HEK293 (cell line): ENCODE results near the gene DGCR6L.
"Not testable (repeated sequence)": the region's sequence is repeated elsewhere in the genome, so short reads cannot be mapped to it uniquely, and the experiment has no call there.

Experiments used
- CTCF ChIA-PET: fragments of 350-600 bp; formaldehyde crosslinking; extraction: SDS; loops from one replicate; lab custom pipeline; 2021; ENCODE audit warnings: antibody characterized with exemption; lab: Yijun Ruan, JAX
- POLR2A ChIA-PET: fragments of 300-600 bp; formaldehyde crosslinking; extraction: SDS; loops from one replicate; lab custom pipeline; 2020; ENCODE audit warnings: antibody characterized with exemption, inconsistent platforms; lab: Yijun Ruan, JAX
- H3K27ac ChIP-seq: fragments of 200-500 bp; sonication (Bioruptor generic); 2 replicates; pipeline ENCODE4 v1.5.1; 2014; ENCODE audit warnings: low read depth, low read length, control low read depth, inconsistent platforms; ENCODE audit errors: extremely low read depth
- H3K36me3 ChIP-seq, 2 experiments: fragments of 200-500 bp in 1 of 2; sonication (Bioruptor generic) in 1 of 2; 1 replicate in 1 of 2; 2 replicates in 1 of 2; pipeline ENCODE4 v1.5.1; 2014 to 2017; ENCODE audit warnings: inconsistent platforms in 2 of 2, low read length in 2 of 2; ENCODE audit not compliant: control insufficient read depth in 2 of 2, insufficient read depth in 1 of 2
- H3K4me1 ChIP-seq: fragments of 200-500 bp; sonication (Bioruptor generic); 2 replicates; pipeline ENCODE4 v1.5.1; 2014; ENCODE audit warnings: mild to moderate bottlenecking, low read length, inconsistent platforms; ENCODE audit not compliant: control insufficient read depth, insufficient read depth
- H3K4me3 ChIP-seq: 2 replicates; pipeline ENCODE4 v1.5.1; 2011; ENCODE audit warnings: low read depth, mild to moderate bottlenecking, control low read depth, low read length, moderate library complexity
- H3K9me3 ChIP-seq: fragments of 200-500 bp; sonication (Bioruptor generic); 2 replicates; pipeline ENCODE4 v1.5.1; 2014; ENCODE audit warnings: low read depth, low read length, inconsistent platforms; ENCODE audit not compliant: control insufficient read depth, insufficient read depth
- GLIS1 ChIP-seq: fragments of 450-650 bp; formaldehyde crosslinking; IDR thresholded peaks from 2 replicates; pipeline ENCODE4 v1.5.1; 2016; ENCODE audit warnings: missing biosample characterization, missing genetic modification characterization
- KLF9 ChIP-seq: fragments of 450-650 bp; formaldehyde crosslinking; IDR thresholded peaks from 2 replicates; pipeline ENCODE4 v1.5.1; 2016; ENCODE audit warnings: missing biosample characterization, missing genetic modification characterization, low read depth
- TSHZ1 ChIP-seq: fragments of 450-650 bp; formaldehyde crosslinking; IDR thresholded peaks from 2 replicates; pipeline ENCODE4 v1.5.1; 2016; ENCODE audit warnings: missing biosample characterization, missing genetic modification characterization, borderline replicate concordance
- ZBTB10 ChIP-seq: fragments of 450-650 bp; formaldehyde crosslinking; IDR thresholded peaks from 2 replicates; pipeline ENCODE4 v1.5.1; 2016; ENCODE audit warnings: missing biosample characterization, missing genetic modification characterization
- ZBTB26 ChIP-seq: fragments of 450-650 bp; formaldehyde crosslinking; optimal IDR thresholded peaks from 2 replicates; pipeline ENCODE3; 2016; ENCODE audit warnings: missing biosample characterization, mild to moderate bottlenecking, missing genetic modification characterization
- ZNF132 ChIP-seq: fragments of 450-650 bp; formaldehyde crosslinking; IDR thresholded peaks from 2 replicates; pipeline ENCODE4 v1.5.1; 2017; ENCODE audit warnings: missing biosample characterization, missing genetic modification characterization, borderline replicate concordance
- ZNF140 ChIP-seq: fragments of 450-650 bp; formaldehyde crosslinking; IDR thresholded peaks from 2 replicates; pipeline ENCODE4 v1.5.1; 2016; ENCODE audit warnings: missing biosample characterization, missing genetic modification characterization
- ZNF280D ChIP-seq: fragments of 450-650 bp; formaldehyde crosslinking; IDR thresholded peaks from 2 replicates; pipeline ENCODE4 v1.5.1; 2016; ENCODE audit warnings: missing biosample characterization, missing genetic modification characterization
- ZNF391 ChIP-seq: fragments of 450-650 bp; formaldehyde crosslinking; IDR thresholded peaks from 2 replicates; pipeline ENCODE4 v1.5.1; 2016; ENCODE audit warnings: low read depth, missing biosample characterization, missing genetic modification characterization, borderline replicate concordance
- ZNF558 ChIP-seq: fragments of 450-650 bp; formaldehyde crosslinking; IDR thresholded peaks from 2 replicates; pipeline ENCODE4 v1.5.1; 2016; ENCODE audit warnings: missing biosample characterization, missing genetic modification characterization
- ZNF621 ChIP-seq: fragments of 450-650 bp; formaldehyde crosslinking; IDR thresholded peaks from 2 replicates; pipeline ENCODE4 v1.5.1; 2017; ENCODE audit warnings: missing biosample characterization, missing genetic modification characterization
- ZNF645 ChIP-seq: fragments of 450-650 bp; formaldehyde crosslinking; IDR thresholded peaks from 2 replicates; pipeline ENCODE4; 2016; ENCODE audit warnings: missing biosample characterization, missing genetic modification characterization
- ZNF76 ChIP-seq: fragments of 450-650 bp; formaldehyde crosslinking; IDR thresholded peaks from 2 replicates; pipeline ENCODE4; 2016; ENCODE audit warnings: low read depth, missing biosample characterization, missing genetic modification characterization, borderline replicate concordance

Gene DGCR6L

GRCh38 chr22:20281891-20282290 lies 38.0 kb downstream of the DGCR6L start (continued):
- no peak for TF ChIP-seq ZNF280D (tag by site-specific recombination)
- TF ChIP-seq ZNF76 (tag by site-specific recombination) = no peak
- TF ChIP-seq KLF9 (tag by site-specific recombination) = no peak

GRCh38 chr22:20281473-20281872 lies 38.4 kb downstream of the DGCR6L start:
- POLR2A ChIA-PET, H3K4me3 ChIP-seq, H3K4me1 ChIP-seq, H3K36me3 ChIP-seq, H3K9me3 ChIP-seq, H3K27ac ChIP-seq: not testable (repeated sequence)
- CTCF ChIA-PET = interaction anchor here (0.7 kb wide), 1 partner anchor 125 kb away, joined by 3 read pairs; no protein-coding TSS in a partner anchor
- peak; percentile 55 for TF ChIP-seq GLIS1 (tag by site-specific recombination)

- TF ChIP-seq ZNF621 (tag by site-specific recombination) = no peak
- no peak for TF ChIP-seq ZNF391 (tag by site-specific recombination)
- no peak for TF ChIP-seq ZBTB26 (tag by site-specific recombination)
- Histone ChIP-seq H3K4me3 (no peak overlapping the region), H3K9me3 (no peaks in the 10 kb centered on the region), H3K27ac (no peak overlapping the region), H3K4me1 (no peaks in the 10 kb centered on the region), H3K36me3 (no peaks in the 10 kb centered on the region)
- ChIA-PET CTCF (no interaction called here), POLR2A (no interaction called here)
These were observed 39.0 kb downstream of the DGCR6L start for GRCh38 chr22:20280866-20281265.

- POLR2A ChIA-PET, H3K27ac ChIP-seq, H3K4me1 ChIP-seq, H3K4me3 ChIP-seq, H3K9me3 ChIP-seq, H3K36me3 ChIP-seq: not testable (repeated sequence)
- CTCF ChIA-PET = interaction anchor here (1.0 kb wide), 1 partner anchor 123 kb away, joined by 3 read pairs; no protein-coding TSS in a partner anchor
These were observed 39.7 kb downstream of the DGCR6L start for GRCh38 chr22:20280163-20280562.

GRCh38 chr22:20279662-20280134 lies 40.2 kb downstream of the DGCR6L start:
- H3K27ac ChIP-seq = no peak overlapping the region
- ChIA-PET POLR2A (no interaction called here), CTCF (interaction anchor here (1.0 kb wide), 1 partner anchor 123 kb away, joined by 3 read pairs; no protein-coding TSS in a partner anchor)
- H3K4me3 ChIP-seq = no peak overlapping the region
- H3K36me3 ChIP-seq = no peaks in the 10 kb centered on the region
- no peaks in the 10 kb centered on the region for H3K4me1 ChIP-seq
- H3K9me3 ChIP-seq = no peaks in the 10 kb centered on the region
- TF ChIP-seq ZNF132 (tag by site-specific recombination) = no peak
- no peak for TF ChIP-seq ZNF140
- no peak for TF ChIP-seq ZNF645 (tag by site-specific recombination)
- TF ChIP-seq ZNF558 (tag by site-specific recombination) = no peak
- TF ChIP-seq ZBTB10 (tag by site-specific recombination) = no peak
- no peak for TF ChIP-seq TSHZ1 (tag by site-specific recombination)
